Esophagus (tissue), 2 donors: ENCODE results near the gene PLEKHA4. TPM values are rescaled to one million over a fixed set of nuclear protein-coding genes. Genes with fewer than 3 reads are reported as not detected.
A peak's percentile ranks its signal among the peaks of the same experiment; 100 is the strongest.
"Not testable (repeated sequence)": the region's sequence is repeated elsewhere in the genome, so short reads cannot be mapped to it uniquely, and the experiment has no call there.

ENCODE experiments used
- H3K27ac ChIP-seq, 2 donors: one replicate each; pipeline ENCODE4 v1.5.1; 2013; ENCODE audit warnings: low read depth in 2 of 2, mild to moderate bottlenecking in 2 of 2, inconsistent platforms in 1 of 2, low read length in 1 of 2, moderate library complexity in 1 of 2
- H3K27me3 ChIP-seq, 2 donors: one replicate each; pipeline ENCODE4 v1.6.1; 2013; ENCODE audit warnings: low read length in 2 of 2, control low read depth in 1 of 2, mild to moderate bottlenecking in 1 of 2; ENCODE audit not compliant: insufficient read depth in 2 of 2, control insufficient read depth in 1 of 2
- H3K36me3 ChIP-seq, 2 donors: one replicate each; pipeline ENCODE4 v1.6.1; 2013; ENCODE audit warnings: low read length in 1 of 2; ENCODE audit not compliant: control insufficient read depth in 2 of 2, insufficient read depth in 2 of 2
- H3K4me1 ChIP-seq, 2 donors: one replicate each; pipeline ENCODE4 v1.6.1; 2013; ENCODE audit warnings: low read length in 1 of 2; ENCODE audit not compliant: control insufficient read depth in 2 of 2, insufficient read depth in 2 of 2
- H3K4me3 ChIP-seq, 2 donors: one replicate each; pipeline ENCODE4 v1.5.1; 2013; ENCODE audit warnings: low read length in 2 of 2, mild to moderate bottlenecking in 2 of 2, low read depth in 1 of 2, moderate library complexity in 1 of 2
- H3K9me3 ChIP-seq, 2 donors: one replicate each; pipeline ENCODE4 v1.6.1; 2013; ENCODE audit warnings: mild to moderate bottlenecking in 2 of 2, low read depth in 1 of 2, low read length in 1 of 2, moderate library complexity in 1 of 2; ENCODE audit not compliant: control insufficient read depth in 2 of 2, insufficient read depth in 1 of 2
- WGBS, 2 donors: extraction: QIAGEN DNeasy Blood & Tissue Kit; methylation state at CpG; one replicate each; pipeline ENCODE4 v1.1.7; 2013; 5-methylcytosine and 5-hydroxymethylcytosine counted together
- polyA plus RNA-seq, 2 donors: library from polyadenylated mRNA; stranded (reverse); fragments of 200-250 nt; gene quantifications; one replicate each; pipeline ENCODE4 v1.2.3, GENCODE V29; 2013
- donor health status: healthy with polysubstance abuse.
- donor health status: Bipolar disorder and iron deficiency.

The PLEKHA4 gene
- polyA plus RNA-seq, 2 donors, result 8.6 to 9.2 TPM

DNA sequence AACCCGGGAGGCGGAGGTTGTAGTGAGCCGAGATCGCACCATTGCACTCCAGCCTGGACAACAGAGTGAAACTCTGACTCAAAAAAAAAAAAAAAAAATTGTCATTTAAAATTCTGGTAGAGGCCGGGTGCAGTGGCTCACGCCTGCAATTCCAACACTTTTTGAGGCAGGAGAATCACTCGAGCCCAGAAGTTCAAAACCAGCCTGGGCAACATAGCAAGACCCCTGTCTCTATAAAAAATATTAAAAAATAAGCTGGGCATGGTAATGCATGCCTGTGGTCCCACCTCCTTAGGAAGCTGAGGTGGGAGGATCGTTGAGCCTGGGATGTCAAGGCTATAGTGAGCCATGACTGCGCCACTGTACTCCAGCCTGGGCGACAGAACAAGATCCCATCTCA lies 37.9 kb upstream of the PLEKHA4 start:
- Histone ChIP-seq H3K9me3 (no peaks in the 10 kb centered on the region), H3K4me1 (peaks cover 2 to 6% of the 10 kb centered on the region in 2 donors), H3K36me3 (peaks cover 13 to 31% of the 10 kb centered on the region in 2 donors), H3K27me3 (no peaks in the 10 kb centered on the region), H3K27ac (no peak overlapping the region), H3K4me3 (no peak overlapping the region)
- WGBS, 2 donors, result 98% methylated on average over 10 of the region's 10 CpGs

DNA sequence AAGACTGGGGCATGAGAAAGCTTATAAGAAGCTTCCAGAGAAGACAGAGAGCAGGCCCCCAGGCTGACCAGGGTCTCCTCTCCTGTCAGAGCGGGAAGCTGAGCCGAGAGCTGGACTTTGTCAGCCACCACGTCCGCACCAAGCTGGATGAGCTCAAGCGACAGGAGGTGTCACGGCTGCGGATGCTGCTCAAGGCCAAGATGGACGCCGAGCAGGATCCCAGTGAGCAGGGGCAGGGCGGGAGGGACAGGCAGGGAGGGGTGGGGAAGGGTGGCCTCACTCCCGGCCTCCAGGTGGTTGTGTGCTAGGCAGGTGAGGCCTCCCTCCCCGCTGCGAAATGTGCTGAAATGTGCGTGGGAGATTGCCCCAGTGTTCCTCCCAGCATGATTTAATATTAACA lies 37.2 kb upstream of the PLEKHA4 start:
- Histone ChIP-seq H3K9me3 (no peaks in the 10 kb centered on the region), H3K36me3 (peaks cover 8 to 27% of the 10 kb centered on the region in 2 donors), H3K4me1 (peaks cover 2 to 11% of the 10 kb centered on the region in 2 donors), H3K27ac (no peak overlapping the region), H3K27me3 (no peaks in the 10 kb centered on the region), H3K4me3 (no peak overlapping the region)
- WGBS, 2 donors, result 92 to 95% methylated on average over 14 of the region's 14 CpGs

DNA sequence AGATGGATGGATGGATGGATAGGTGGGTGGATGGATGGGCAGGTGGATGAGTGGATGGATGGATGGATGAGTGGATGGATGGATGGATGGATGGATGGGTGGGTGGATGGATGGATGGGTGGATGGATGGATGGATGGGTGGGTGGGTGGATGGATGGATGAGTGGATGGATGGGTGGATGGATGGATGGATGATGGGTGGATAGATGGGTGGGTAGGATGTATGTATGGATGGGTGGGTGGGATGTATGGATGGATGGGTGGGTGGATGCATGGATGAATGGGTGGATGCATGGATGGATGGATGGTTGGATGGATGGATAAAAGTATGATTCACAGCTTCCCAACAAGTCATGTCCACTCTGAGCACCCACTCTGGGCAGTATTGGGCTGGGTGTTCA lies 35.4 kb upstream of the PLEKHA4 start:
- H3K9me3 ChIP-seq, result not testable (repeated sequence)

DNA sequence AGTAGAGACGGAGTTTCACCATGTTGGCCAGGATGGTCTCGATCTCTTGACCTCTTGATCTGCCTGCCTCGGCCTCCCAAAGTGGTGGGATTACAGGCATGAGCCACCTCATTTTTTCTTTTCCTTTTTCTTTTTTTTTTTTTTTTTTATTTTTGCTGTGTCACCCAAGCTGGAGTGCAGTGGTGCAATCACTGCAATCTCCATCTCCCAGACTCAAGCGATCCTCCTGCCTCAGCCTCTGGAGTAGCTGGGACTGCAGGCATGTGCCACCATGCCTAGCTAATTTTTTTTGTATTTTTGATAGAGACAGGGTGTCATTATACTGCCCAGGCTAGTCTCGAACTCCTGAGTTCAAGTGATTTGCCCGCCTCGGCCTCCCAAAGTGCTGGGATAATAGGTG lies 33.9 kb upstream of the PLEKHA4 start:
- H3K4me3 ChIP-seq, result not testable (repeated sequence)

More for the DNA sequence above, 35.4 kb upstream of the PLEKHA4 start:
- not testable (repeated sequence) for H3K27me3 ChIP-seq, H3K27ac ChIP-seq, H3K4me3 ChIP-seq
- Histone ChIP-seq H3K4me1 (peaks cover 2 to 11% of the 10 kb centered on the region in 2 donors), H3K36me3 (peaks cover 7 to 26% of the 10 kb centered on the region in 2 donors)

DNA sequence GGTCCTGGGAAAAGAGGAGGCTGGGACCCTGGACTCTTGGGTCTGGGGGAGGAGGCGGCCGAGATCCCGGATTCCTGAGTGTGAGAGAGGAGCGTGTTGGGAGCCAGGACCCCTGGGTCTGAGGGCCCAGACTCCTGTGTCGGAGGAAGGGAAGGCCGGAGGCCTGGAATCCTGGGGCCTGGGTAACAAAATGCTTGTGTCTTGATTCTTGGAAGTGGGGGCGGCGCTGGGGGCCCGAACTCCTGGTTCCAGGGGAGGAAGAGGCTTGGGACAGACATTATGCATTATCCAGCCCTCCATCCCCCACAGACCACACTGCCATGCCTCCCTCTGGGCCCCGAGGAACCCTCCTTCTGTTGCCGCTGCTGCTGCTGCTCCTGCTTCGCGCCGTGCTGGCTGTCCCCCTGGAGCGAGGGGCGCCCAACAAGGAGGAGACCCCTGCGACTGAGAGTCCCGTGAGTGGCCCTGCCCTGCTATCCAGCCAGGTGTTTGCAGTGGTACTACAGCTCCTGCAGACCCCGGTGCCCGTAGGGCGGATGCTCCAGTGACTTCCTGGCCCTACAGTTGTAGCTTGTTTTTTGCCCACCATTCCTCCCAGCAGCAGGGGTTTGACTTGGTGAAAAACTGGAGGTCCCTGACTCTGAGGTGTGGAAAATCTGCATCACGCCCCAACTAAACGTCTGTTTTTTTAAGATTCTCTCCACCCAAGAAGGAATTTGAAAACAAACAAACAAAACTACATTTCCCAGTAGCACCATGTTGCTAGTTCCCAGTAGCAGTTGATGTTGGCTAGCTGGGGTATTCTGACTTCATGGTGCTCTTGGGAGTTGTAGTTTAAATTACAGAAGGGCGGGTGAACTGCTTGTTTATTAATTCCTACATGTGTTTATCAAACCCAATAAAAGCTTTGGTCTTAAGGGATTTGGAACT lies 32.3 kb upstream of the PLEKHA4 start:
- peak overlapping the region; percentile 66 to 83 for H3K4me3 ChIP-seq
- 10 to 11% methylated on average over 23 to 24 of the region's 24 CpGs for WGBS, 2 donors
- H3K4me1 ChIP-seq, result peaks cover 2 to 11% of the 10 kb centered on the region in 2 donors
- H3K27me3 ChIP-seq, result no peaks in the 10 kb centered on the region
- H3K27ac ChIP-seq, result peak overlapping the region; percentile 87
- H3K9me3 ChIP-seq, result no peaks in the 10 kb centered on the region
- peaks cover 7 to 17% of the 10 kb centered on the region in 2 donors for H3K36me3 ChIP-seq

More for the DNA sequence above, 33.9 kb upstream of the PLEKHA4 start:
- H3K27me3 ChIP-seq, H3K9me3 ChIP-seq, H3K27ac ChIP-seq: not testable (repeated sequence)
- Histone ChIP-seq H3K36me3 (peaks cover 7 to 17% of the 10 kb centered on the region in 2 donors), H3K4me1 (peaks cover 2 to 11% of the 10 kb centered on the region in 2 donors)
- 93 to 97% methylated on average over 7 of the region's 7 CpGs for WGBS, 2 donors

DNA sequence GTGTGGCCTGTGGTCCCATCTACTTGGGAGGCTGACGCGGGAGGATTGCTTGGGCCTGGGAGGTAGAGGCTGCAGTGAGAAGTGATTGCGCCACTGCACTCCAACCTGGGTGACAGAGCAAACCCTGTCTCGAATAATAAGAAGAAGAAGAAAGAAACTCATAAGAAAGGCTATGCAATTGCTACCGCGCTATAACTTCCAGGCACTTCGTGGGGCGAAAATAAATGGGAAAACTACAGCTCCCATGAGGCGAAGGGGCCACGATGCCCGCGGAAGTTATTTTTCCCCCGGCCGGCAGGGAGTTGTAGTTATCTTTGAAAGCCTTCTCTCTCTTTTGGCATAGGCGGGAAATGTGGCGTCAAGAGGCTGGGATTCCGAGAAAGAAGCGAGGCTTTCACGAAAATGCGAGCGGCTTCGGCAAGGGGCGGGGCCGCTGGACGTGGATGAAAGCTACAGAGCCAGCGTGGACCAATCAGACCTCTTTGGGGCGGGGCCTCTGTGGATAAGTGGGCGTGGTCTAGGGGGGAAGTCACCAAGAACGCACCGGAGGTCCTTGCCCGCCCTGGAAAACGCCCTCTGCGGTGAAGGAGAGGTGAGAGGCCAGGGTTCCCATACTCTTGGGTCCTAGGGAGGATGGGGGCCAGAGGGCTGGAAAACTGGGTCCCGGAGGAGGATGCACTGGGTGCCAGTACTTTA lies 31.5 kb upstream of the PLEKHA4 start, which contains the start of gene NUCB1:
Gene NUCB1, plus strand, starts transcription at position 532 of the 696 bp plus-strand sequence. CDS start 485 bp downstream, outside the sequence.
- Histone ChIP-seq H3K9me3 (no peaks in the 10 kb centered on the region), H3K27me3 (no peaks in the 10 kb centered on the region), H3K36me3 (peaks cover 2 to 9% of the 10 kb centered on the region in 2 donors), H3K27ac (peak within 1 kb of the TSS; percentile 87), H3K4me1 (peaks cover 2 to 11% of the 10 kb centered on the region in 2 donors), H3K4me3 (peak within 1 kb of the TSS; percentile 66 to 83)
- 7 to 8% methylated on average over 34 of the region's 34 CpGs for WGBS, 2 donors

DNA sequence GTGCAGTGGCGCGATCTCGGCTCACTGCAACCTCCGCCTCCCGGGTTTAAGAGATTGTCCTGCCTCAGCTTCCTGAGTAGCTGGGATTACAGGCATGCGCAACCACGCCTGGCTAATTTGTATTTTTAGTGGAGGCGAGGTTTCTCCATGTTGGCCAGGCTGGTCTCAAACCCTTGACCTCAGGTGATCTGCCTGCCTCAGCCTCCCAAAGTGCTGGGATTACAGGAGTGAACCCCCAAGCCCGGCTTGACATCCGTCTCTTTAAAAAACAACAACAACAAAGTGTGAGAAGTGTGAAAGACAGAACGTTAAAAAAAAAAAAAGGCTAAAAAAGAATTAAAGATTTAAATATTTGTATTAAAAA lies 31.0 kb upstream of the PLEKHA4 start:
- H3K27me3 ChIP-seq, H3K36me3 ChIP-seq, H3K9me3 ChIP-seq: not testable (repeated sequence)
- whole genome bisulfite sequencing, 2 donors, result 84 to 86% methylated on average over 11 of the region's 11 CpGs
- Histone ChIP-seq H3K4me1 (peaks cover 2 to 11% of the 10 kb centered on the region in 2 donors), H3K27ac (peak overlapping the region; percentile 87), H3K4me3 (peak overlapping the region in 1 of 2 donors; percentile 83)

DNA sequence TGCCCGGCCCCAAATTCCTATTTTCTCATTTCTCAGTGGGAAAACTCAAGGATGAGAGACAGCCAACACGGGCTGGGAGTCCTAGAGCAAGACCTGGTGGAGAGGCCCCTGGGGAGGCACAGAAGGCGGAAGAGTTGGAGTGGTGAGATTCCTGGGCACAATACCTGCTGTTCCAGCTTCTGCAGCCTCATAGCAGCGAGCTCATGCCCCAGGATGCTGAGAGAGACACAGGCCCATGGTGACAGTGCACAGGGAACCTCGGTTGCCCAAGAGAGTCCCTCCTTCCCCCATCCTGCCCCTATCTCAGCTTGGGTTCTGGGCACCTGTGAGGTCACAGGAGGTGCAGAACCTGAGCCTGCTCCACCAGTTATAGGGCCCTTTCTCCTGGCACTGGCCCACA lies 28.8 kb upstream of the PLEKHA4 start:
- Histone ChIP-seq H3K27ac (no peak overlapping the region), H3K36me3 (no peaks in the 10 kb centered on the region), H3K9me3 (no peaks in the 10 kb centered on the region), H3K27me3 (no peaks in the 10 kb centered on the region), H3K4me1 (peaks cover 2 to 11% of the 10 kb centered on the region in 2 donors), H3K4me3 (no peak overlapping the region)
- WGBS, 2 donors, result 84 to 85% methylated on average over 5 of the region's 5 CpGs

DNA sequence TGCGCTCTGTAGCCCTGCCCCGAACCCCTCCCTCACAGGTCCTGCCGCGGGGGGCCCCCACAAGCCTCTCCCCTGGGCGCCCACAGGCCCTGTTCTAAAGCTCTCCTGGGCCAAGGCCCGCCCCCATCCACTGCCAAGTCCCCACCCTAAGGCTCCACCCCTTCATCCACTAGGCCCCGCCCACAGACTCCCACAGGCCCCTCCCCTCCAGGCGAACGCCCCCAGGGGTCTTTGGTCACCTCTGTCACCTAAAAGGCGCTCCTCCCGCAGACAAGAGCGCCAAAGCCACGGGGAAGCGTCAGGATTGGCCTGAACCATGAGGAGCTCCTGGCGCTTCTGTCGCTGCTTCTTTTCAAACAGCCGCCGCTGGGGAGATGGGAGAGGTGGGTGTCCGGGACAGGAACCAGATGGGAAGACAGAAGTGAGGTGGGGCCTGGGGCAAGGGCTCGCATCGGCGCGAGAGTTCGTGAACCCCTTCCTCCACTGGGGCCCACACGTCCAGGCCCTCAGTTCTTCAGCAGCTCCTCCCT lies 27.8 kb upstream of the PLEKHA4 start:
- H3K4me3 ChIP-seq, result peak overlapping the region in 1 of 2 donors; percentile 0
- no peaks in the 10 kb centered on the region for H3K36me3 ChIP-seq
- peak overlapping the region; percentile 18 to 69 for H3K27ac ChIP-seq
- WGBS, 2 donors, result 24 to 35% methylated on average over 24 to 25 of the region's 25 CpGs
- peaks cover 0 to 4% of the 10 kb centered on the region in 2 donors for H3K4me1 ChIP-seq
- H3K9me3 ChIP-seq, result no peaks in the 10 kb centered on the region
- no peaks in the 10 kb centered on the region for H3K27me3 ChIP-seq
